Hepatocyte (in vitro differentiated cells): ENCODE measurements around the gene JUND. TPM values are rescaled to one million over a fixed set of nuclear protein-coding genes. Genes with fewer than 3 reads are reported as not detected.

ENCODE experiments used
- DNase-seq: peaks from one replicate; pipeline ENCODE4 v3.0.0-alpha.2; 2016; ENCODE audit warnings: low spot score
- H2AFZ ChIP-seq: fragments of 200-600 bp; sonication (generic); 2 replicates; pipeline ENCODE4 v1.6.0; 2016; ENCODE audit warnings: antibody characterized with exemption, mild to moderate bottlenecking
- H3K27ac ChIP-seq: fragments of 200-600 bp; sonication (generic); 2 replicates; pipeline ENCODE4 v1.5.1; 2016; ENCODE audit warnings: mild to moderate bottlenecking
- H3K27me3 ChIP-seq: fragments of 200-600 bp; sonication (generic); 2 replicates; pipeline ENCODE4 v1.6.1; 2016
- H3K36me3 ChIP-seq: fragments of 200-600 bp; sonication (generic); replicated peaks from 2 replicates; pipeline ENCODE4 v1.5.1; 2016; ENCODE audit warnings: low read depth; ENCODE audit not compliant: insufficient read depth
- H3K4me1 ChIP-seq: fragments of 200-600 bp; sonication (generic); 2 replicates; pipeline ENCODE4 v1.5.1; 2016; ENCODE audit warnings: mild to moderate bottlenecking, moderate library complexity; ENCODE audit not compliant: insufficient read depth
- H3K4me2 ChIP-seq: fragments of 200-600 bp; sonication (generic); 2 replicates; pipeline ENCODE4 v1.6.0; 2016
- H3K4me3 ChIP-seq: fragments of 200-600 bp; sonication (generic); 2 replicates; pipeline ENCODE4 v1.5.1; 2016; ENCODE audit warnings: mild to moderate bottlenecking
- H3K79me2 ChIP-seq: fragments of 200-600 bp; sonication (generic); 2 replicates; pipeline ENCODE4 v1.6.0; 2017; ENCODE audit warnings: mild to moderate bottlenecking
- H3K9me2 ChIP-seq: fragments of 200-600 bp; sonication (generic); replicated peaks from 2 replicates; pipeline ENCODE4 v1.6.0; 2017; ENCODE audit warnings: mild to moderate bottlenecking; ENCODE audit not compliant: insufficient read depth
- H3K9me3 ChIP-seq: fragments of 200-600 bp; sonication (generic); 2 replicates; pipeline ENCODE4 v1.5.1; 2016; ENCODE audit warnings: low read depth, mild to moderate bottlenecking
- H4K20me1 ChIP-seq: fragments of 200-600 bp; sonication (generic); 2 replicates; pipeline ENCODE4 v1.6.0; 2016; ENCODE audit warnings: mild to moderate bottlenecking; ENCODE audit not compliant: insufficient read depth, poor library complexity, severe bottlenecking
- EZH2 ChIP-seq: fragments of 200-600 bp; sonication (generic); IDR thresholded peaks from 2 replicates; pipeline ENCODE4 v1.6.1; 2016; ENCODE audit warnings: antibody characterized with exemption, mild to moderate bottlenecking, borderline replicate concordance
- EZH2phosphoT487 ChIP-seq: fragments of 200-600 bp; sonication (generic); IDR thresholded peaks from one replicate; pipeline ENCODE4 v1.6.1; 2018; ENCODE audit warnings: antibody characterized with exemption, mild to moderate bottlenecking, low read depth, moderate library complexity; ENCODE audit not compliant: unreplicated experiment, severe bottlenecking
- WGBS: methylation state at CpG from one replicate; pipeline ENCODE4 v1.1.6; 2016; ENCODE audit warnings: low lambda C conversion rate; ENCODE audit errors: missing lambda C conversion rate; 5-methylcytosine and 5-hydroxymethylcytosine counted together
- polyA plus RNA-seq: library from polyadenylated mRNA; unstranded; fragments of >200 nt; fragmentation: Nextera tagmentation; extraction: Ambion mirVana; gene quantifications from 2 replicates; pipeline ENCODE4 v1.2.1, GENCODE V29; 2016
- total RNA-seq: library from RNA; depleted of rRNA; stranded (reverse); fragments of >200 nt; gene quantifications from 2 replicates; pipeline ENCODE4 v1.2.3, GENCODE V29; 2014
- TF ChIP-seq, protein P1 (sequence below): fragments of 200-600 bp; sonication (generic); IDR thresholded peaks from 2 replicates; pipeline ENCODE4 v1.5.1; 2016; ENCODE audit warnings: antibody characterized with exemption, mild to moderate bottlenecking; ENCODE audit not compliant: poor library complexity

JUND gene
- total and polyA plus RNA-seq, 2 experiments from 2014 or later, result 307 to 698 TPM

DNA sequence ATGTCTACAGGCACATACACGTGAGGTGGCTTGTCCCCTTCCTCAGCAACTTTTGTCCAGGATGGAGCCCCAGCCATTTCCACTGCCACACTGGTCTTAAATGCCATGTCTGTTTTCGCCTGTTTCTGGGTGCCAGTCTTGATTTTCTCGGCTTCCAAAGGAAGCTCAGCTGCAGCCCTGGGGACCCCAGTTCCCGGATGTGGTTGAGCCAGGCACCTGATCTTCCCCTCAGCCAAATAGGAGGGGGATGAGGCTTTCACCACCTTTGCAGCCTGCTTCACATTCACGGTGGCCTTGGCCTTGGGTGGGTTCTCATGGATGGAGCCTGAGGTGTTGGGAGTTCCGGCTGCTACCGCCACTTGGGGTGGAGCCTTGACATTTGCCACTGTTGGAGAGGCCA lies 15.8 kb downstream of the JUND start:
- Histone ChIP-seq H3K27ac (no peak overlapping the region), H3K79me2 (no peaks in the 10 kb centered on the region), H3K4me3 (no peak overlapping the region), H3K4me2 (no peak overlapping the region), H2AFZ (no peak overlapping the region), H4K20me1 (no peaks in the 10 kb centered on the region), H3K27me3 (no peaks in the 10 kb centered on the region), H3K9me2 (no peaks in the 10 kb centered on the region), H3K36me3 (no peaks in the 10 kb centered on the region), H3K4me1 (no peaks in the 10 kb centered on the region), H3K9me3 (no peaks in the 10 kb centered on the region)
- no peak for TF ChIP-seq EZH2
- TF ChIP-seq EZH2phosphoT487, result no peak
- TF ChIP-seq, protein P1, sequence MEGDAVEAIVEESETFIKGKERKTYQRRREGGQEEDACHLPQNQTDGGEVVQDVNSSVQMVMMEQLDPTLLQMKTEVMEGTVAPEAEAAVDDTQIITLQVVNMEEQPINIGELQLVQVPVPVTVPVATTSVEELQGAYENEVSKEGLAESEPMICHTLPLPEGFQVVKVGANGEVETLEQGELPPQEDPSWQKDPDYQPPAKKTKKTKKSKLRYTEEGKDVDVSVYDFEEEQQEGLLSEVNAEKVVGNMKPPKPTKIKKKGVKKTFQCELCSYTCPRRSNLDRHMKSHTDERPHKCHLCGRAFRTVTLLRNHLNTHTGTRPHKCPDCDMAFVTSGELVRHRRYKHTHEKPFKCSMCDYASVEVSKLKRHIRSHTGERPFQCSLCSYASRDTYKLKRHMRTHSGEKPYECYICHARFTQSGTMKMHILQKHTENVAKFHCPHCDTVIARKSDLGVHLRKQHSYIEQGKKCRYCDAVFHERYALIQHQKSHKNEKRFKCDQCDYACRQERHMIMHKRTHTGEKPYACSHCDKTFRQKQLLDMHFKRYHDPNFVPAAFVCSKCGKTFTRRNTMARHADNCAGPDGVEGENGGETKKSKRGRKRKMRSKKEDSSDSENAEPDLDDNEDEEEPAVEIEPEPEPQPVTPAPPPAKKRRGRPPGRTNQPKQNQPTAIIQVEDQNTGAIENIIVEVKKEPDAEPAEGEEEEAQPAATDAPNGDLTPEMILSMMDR, result no peak
- no peak for DNase-seq
- 97% methylated on average over 7 of the region's 7 CpGs for WGBS

DNA sequence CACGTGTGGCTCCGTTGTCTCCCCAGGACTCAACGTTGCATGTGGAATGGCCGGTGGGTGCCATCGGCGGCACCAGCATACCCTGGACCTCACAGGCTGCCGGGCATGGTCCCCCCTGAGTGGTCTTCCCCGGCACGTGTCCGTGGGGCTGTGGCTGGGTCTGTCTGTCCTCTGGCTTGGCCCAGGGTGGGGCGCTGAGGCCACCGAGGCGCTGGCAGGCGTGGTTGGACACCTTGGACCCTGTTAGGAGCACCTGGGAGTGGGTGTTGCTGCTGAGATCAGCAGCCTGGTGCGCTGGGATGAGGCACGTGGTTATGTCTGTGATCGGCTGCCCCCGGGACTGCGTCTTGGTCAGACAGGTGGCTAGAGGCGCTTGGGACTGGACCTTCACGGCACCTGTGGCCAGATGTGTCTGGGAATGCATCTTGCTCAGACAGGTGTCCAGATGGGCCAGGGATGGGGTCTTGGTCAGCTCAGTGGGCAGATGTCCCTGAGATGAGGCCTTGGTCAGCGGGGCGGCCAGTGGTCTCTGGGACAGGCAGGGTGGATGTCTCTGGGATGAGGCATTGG lies 16.4 kb downstream of the JUND start:
- no peak overlapping the region for H3K4me3 ChIP-seq
- no peak overlapping the region for H3K27ac ChIP-seq
- no peaks in the 10 kb centered on the region for H3K27me3 ChIP-seq
- H3K79me2 ChIP-seq, result no peaks in the 10 kb centered on the region
- H4K20me1 ChIP-seq, result no peaks in the 10 kb centered on the region
- no peaks in the 10 kb centered on the region for H3K9me3 ChIP-seq
- no peaks in the 10 kb centered on the region for H3K9me2 ChIP-seq
- H2AFZ ChIP-seq, result no peak overlapping the region
- TF ChIP-seq EZH2 (no peak), EZH2phosphoT487 (no peak)
- TF ChIP-seq, protein P1, result no peak
- no peaks in the 10 kb centered on the region for H3K36me3 ChIP-seq
- WGBS, result 98% methylated on average over 23 of the region's 23 CpGs
- H3K4me2 ChIP-seq, result no peak overlapping the region
- no peaks in the 10 kb centered on the region for H3K4me1 ChIP-seq
- no peak for DNase-seq

DNA sequence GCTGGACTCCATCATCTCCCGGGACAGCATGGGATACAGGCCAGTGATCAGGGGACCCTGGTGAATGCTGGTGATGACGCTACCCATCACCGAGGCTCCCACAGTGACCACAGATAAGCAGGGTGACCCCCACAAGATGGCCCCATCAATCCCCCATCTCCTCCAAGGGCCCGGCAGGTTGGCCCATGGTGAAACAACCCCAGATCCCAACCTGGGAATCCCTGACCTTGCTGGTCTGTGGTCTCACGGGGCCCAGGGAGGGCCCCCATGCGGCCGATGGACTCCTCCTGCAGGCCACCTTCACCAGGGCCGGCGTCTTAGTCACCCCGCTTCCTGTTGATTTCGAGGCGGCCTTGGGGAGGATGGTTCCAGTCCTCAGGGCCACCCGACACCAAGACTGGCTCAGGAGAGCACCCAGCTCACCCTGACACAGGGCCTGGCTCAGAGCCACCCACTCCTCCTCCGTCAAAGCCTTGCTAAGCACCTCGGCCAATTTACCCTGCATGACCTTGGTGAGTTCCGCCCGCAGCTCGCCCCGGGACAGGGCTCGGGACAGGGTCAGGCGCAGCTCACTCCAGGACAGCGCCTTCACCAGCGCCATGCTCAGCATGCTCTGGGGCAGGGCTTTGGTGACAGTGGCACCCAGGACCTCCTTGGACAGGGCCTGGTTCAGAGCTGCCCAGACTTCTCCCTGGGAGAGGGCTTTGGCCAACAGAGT lies 17.1 kb downstream of the JUND start:
- no peak for TF ChIP-seq EZH2
- no peak overlapping the region for H3K4me3 ChIP-seq
- H3K27ac ChIP-seq, result no peak overlapping the region
- WGBS, result 94% methylated on average over 21 of the region's 23 CpGs
- H3K79me2 ChIP-seq, result no peaks in the 10 kb centered on the region
- H3K4me1 ChIP-seq, result no peaks in the 10 kb centered on the region
- no peaks in the 10 kb centered on the region for H4K20me1 ChIP-seq
- H2AFZ ChIP-seq, result no peak overlapping the region
- no peaks in the 10 kb centered on the region for H3K9me3 ChIP-seq
- H3K27me3 ChIP-seq, result no peaks in the 10 kb centered on the region
- no peaks in the 10 kb centered on the region for H3K9me2 ChIP-seq
- DNase-seq, result no peak
- no peaks in the 10 kb centered on the region for H3K36me3 ChIP-seq
- H3K4me2 ChIP-seq, result no peak overlapping the region

DNA sequence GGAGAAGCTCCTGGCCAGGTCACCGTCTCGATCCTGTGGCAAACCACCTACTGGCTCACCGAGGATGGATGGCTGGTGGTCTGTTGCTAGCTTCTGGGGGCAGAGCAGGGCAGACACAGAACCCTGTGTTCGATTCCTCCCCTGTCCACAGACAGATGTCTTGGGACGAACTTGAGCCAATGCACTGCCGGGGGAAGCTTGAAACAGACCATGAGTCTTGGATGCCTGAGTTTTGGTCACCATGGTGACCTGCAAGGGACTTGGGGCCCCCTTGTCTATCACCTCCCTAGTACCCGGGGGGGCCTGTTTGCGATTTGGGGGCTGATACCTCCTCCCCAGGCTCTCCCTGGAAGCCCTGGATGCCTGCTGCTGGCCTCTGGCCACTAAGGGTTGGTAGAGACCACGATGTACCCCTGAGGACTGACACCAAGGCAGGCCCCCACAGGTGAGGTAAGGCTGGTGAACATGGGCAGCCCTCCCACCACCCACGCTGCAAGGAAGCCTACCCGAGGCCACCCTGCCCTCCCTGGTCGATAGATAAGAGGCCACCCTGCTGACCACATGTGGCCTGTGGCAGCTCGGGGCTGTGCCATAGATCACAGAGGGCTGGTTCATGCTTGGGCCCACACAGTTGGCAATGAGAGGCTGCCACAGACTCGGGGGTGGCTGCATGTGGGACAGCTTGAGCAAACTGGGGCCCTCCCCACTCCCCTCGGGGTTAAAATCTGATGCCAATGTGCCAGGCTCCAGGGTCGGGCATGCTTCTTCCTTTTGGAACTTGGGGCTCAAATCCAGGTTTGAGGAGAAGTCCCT lies 17.9 kb downstream of the JUND start:
- Histone ChIP-seq H3K4me3 (no peak overlapping the region), H3K36me3 (no peaks in the 10 kb centered on the region), H4K20me1 (no peaks in the 10 kb centered on the region), H3K4me1 (no peaks in the 10 kb centered on the region), H3K4me2 (no peak overlapping the region), H3K27ac (no peak overlapping the region), H2AFZ (no peak overlapping the region), H3K9me2 (no peaks in the 10 kb centered on the region), H3K9me3 (no peaks in the 10 kb centered on the region), H3K79me2 (no peaks in the 10 kb centered on the region), H3K27me3 (no peaks in the 10 kb centered on the region)
- no peak for DNase-seq
- TF ChIP-seq, protein P1, result no peak
- TF ChIP-seq EZH2 (no peak), EZH2phosphoT487 (no peak)
- WGBS, result 91% methylated on average over 16 of the region's 16 CpGs
